AG10803 (cell line): ENCODE data around the gene TMEM242.
A peak's percentile ranks its signal among the peaks of the same experiment; 100 is the strongest.

Source experiments
- DNase-seq: peaks from one replicate; pipeline ENCODE4 v3.0.0; 2010; ENCODE audit warnings: low read depth
- H3K4me3 ChIP-seq: 2 replicates; pipeline ENCODE4 v1.5.1; 2011; ENCODE audit warnings: mild to moderate bottlenecking, low read length, control low read depth
- CTCF ChIP-seq: conservative IDR thresholded peaks from 2 replicates; pipeline ENCODE4 v1.5.1; 2011; ENCODE audit warnings: mild to moderate bottlenecking, low read length, control low read depth, inconsistent platforms

TMEM242 gene

GRCh38 chr6:157271911-157272310 lies 51.4 kb downstream of the TMEM242 start:
- no peak overlapping the region for H3K4me3 ChIP-seq
- no peak for DNase-seq
- no peak for TF ChIP-seq CTCF

GRCh38 chr6:157271441-157271840 lies 51.9 kb downstream of the TMEM242 start:
- no peak for DNase-seq
- H3K4me3 ChIP-seq: no peak overlapping the region
- TF ChIP-seq CTCF: no peak

GRCh38 chr6:157270916-157271315 lies 52.4 kb downstream of the TMEM242 start:
- no peak for DNase-seq

GRCh38 chr6:157270308-157270707 lies 53.0 kb downstream of the TMEM242 start:
- no peak overlapping the region for H3K4me3 ChIP-seq
- no peak for DNase-seq
- TF ChIP-seq CTCF: no peak

More at GRCh38 chr6:157270916-157271315, 52.4 kb downstream of the TMEM242 start:
- H3K4me3 ChIP-seq: no peak overlapping the region
- TF ChIP-seq CTCF: no peak

GRCh38 chr6:157269261-157269794 lies 54.0 kb downstream of the TMEM242 start:
- TF ChIP-seq CTCF: no peak
- peak; percentile 68 for DNase-seq
- H3K4me3 ChIP-seq: no peak overlapping the region

GRCh38 chr6:157268835-157269234 lies 54.5 kb downstream of the TMEM242 start:
- DNase-seq: no peak
- TF ChIP-seq CTCF: no peak

GRCh38 chr6:157268396-157268795 lies 54.9 kb downstream of the TMEM242 start:
- TF ChIP-seq CTCF: no peak
- no peak overlapping the region for H3K4me3 ChIP-seq
- DNase-seq: no peak

More at GRCh38 chr6:157268835-157269234, 54.5 kb downstream of the TMEM242 start:
- H3K4me3 ChIP-seq: no peak overlapping the region
